ENCODE measurements around the gene CPLX1. TPM values are rescaled to one million over a fixed set of nuclear protein-coding genes. Genes with fewer than 3 reads are reported as not detected.

Gene CPLX1
- total and polyA plus RNA-seq, 12 donors: 1.5 to 10.8 (median 2.3) TPM

GRCh38 chr4:787561-787981 is 38.4 kb downstream of the CPLX1 start:
- Histone ChIP-seq H3K36me3 (no peaks in the 10 kb centered on the region), H3K4me3 (peak overlapping the region in 4 of 10 donors; percentile 20 to 59 (median 56)), H3K4me1 (peaks cover 9 to 54% (median 37%) of the 10 kb centered on the region in 9 donors), H3K27me3 (peaks cover 19 to 72% (median 55%) of the 10 kb centered on the region in 7 donors), H3K9me3 (no peaks in the 10 kb centered on the region), H3K27ac (peak overlapping the region in 5 of 10 donors; percentile 61 to 85 (median 78))
- no peak for TF ChIP-seq CTCF (IDR thresholded peaks at IDR 0.05)
- DNase-seq (no peak), ATAC-seq (peak in 1 of 8 donors; percentile 5)
- intact Hi-C loops (cut with DNase I): loop anchor here in 1 of 10 donors (10.0 kb wide), 1 partner anchor 147 kb away; the partner anchor contains the start of genes GAK and TMEM175
- WGBS, 2 donors: 67 to 81% methylated on average over 16 of the region's 16 CpGs

- WGBS, 2 donors: 32 to 35% methylated on average over 16 of the region's 16 CpGs
- peak overlapping the region in 9 of 10 donors; percentile 26 to 59 (median 50) for H3K4me3 ChIP-seq
- peak overlapping the region; percentile 39 to 85 (median 64) for H3K27ac ChIP-seq
- peaks cover 9 to 53% (median 36%) of the 10 kb centered on the region in 9 donors for H3K4me1 ChIP-seq
- peaks cover 12 to 65% (median 48%) of the 10 kb centered on the region in 7 donors for H3K27me3 ChIP-seq
- intact Hi-C loops (cut with DNase I): loop anchor here in 1 of 10 donors (10.0 kb wide), 1 partner anchor 148 kb away; the partner anchor contains the start of genes GAK and TMEM175
- H3K36me3 ChIP-seq: no peaks in the 10 kb centered on the region
- peak; percentile 56 to 63 for DNase-seq
- no peaks in the 10 kb centered on the region for H3K9me3 ChIP-seq
- TF ChIP-seq CTCF (IDR thresholded peaks at IDR 0.05): peak in 5 of 9 donors; percentile 3 to 40 (median 27)
- ATAC-seq: peak in 4 of 8 donors; percentile 5 to 16 (median 9)
Measured at GRCh38 chr4:786861-787300, 39.0 kb downstream of the CPLX1 start.

- no peak for TF ChIP-seq CTCF (IDR thresholded peaks at IDR 0.05)
- Histone ChIP-seq H3K9me3 (no peaks in the 10 kb centered on the region), H3K4me1 (peaks cover 9 to 52% (median 35%) of the 10 kb centered on the region in 9 donors), H3K36me3 (no peaks in the 10 kb centered on the region), H3K27me3 (peaks cover 5 to 58% (median 41%) of the 10 kb centered on the region in 7 donors), H3K4me3 (peak overlapping the region; percentile 26 to 59 (median 48)), H3K27ac (peak overlapping the region; percentile 39 to 85 (median 64))
- DNase-seq: no peak
- WGBS, 2 donors: 2 to 4% methylated on average over 45 to 72 of the region's 72 CpGs
- intact Hi-C loops (cut with DNase I): loop anchor here in 1 of 10 donors (10.0 kb wide), 1 partner anchor 149 kb away; the partner anchor contains the start of genes GAK and TMEM175
- no peak for ATAC-seq
Measured at GRCh38 chr4:786074-786741, 39.7 kb downstream of the CPLX1 start.

GRCh38 chr4:785332-786073 is 40.4 kb downstream of the CPLX1 start:
- no peak for TF ChIP-seq CTCF (IDR thresholded peaks at IDR 0.05)
- peaks cover 11 to 57% (median 39%) of the 10 kb centered on the region in 9 donors for H3K4me1 ChIP-seq
- no peak for DNase-seq
- H3K27me3 ChIP-seq: peaks cover 4 to 53% (median 38%) of the 10 kb centered on the region in 7 donors
- H3K36me3 ChIP-seq: peaks cover 0 to under 1% (median 0%) of the 10 kb centered on the region in 9 donors
- peak overlapping the region; percentile 26 to 59 (median 48) for H3K4me3 ChIP-seq
- 18% methylated on average over 53 to 57 of the region's 57 CpGs for WGBS, 2 donors
- H3K9me3 ChIP-seq: no peaks in the 10 kb centered on the region
- no peak for ATAC-seq
- peak overlapping the region in 7 of 10 donors; percentile 60 to 85 (median 77) for H3K27ac ChIP-seq
- intact Hi-C loops (cut with DNase I): loop anchor here in 1 of 10 donors (10.0 kb wide), 1 partner anchor 149 kb away; the partner anchor contains the start of genes GAK and TMEM175

Measured in heart right ventricle (tissue), 16 donors.